OCI-M2 (cell line): Measurements from ENCODE around the gene LTBP2.
"Not testable (repeated sequence)": the region's sequence is repeated elsewhere in the genome, so short reads cannot be mapped to it uniquely, and the experiment has no call there.

Source experiments
- DNase-seq: peaks from one replicate; lab custom pipeline; 2025; ENCODE audit not compliant: unreplicated experiment; lab: John Stamatoyannopoulos, UW

The LTBP2 gene

DNA sequence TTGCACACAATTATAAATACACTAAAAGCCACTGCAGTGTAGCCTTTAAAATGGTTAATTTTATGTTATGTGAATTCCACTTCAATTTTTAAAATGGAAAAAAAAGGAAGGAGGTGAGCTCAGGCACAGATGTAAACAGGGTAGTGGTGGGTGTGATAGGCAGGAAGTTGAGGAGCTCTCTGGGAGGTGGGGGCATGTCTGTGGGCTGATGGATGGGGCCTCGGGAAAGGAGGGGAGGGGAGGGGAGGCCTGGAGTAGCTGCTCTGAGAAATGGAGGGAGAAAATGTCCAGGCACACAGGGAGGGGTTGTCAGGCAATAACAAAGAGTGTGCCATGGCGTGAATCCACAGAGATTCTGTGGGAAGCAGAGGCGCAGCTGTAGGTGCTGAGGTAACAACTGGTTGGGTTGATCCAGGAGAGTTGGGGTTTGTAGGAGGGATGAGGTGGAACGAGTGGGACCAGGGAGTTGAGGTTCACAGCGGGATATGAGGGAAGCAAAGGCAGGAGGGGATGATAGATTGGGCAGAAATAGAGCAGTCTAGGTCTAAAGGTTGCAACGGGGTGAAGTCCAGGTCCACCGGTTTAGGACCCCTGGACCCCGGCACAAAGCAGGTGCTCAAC, 57.2 kb downstream of the LTBP2 start:
- no peak for DNase-seq

DNA sequence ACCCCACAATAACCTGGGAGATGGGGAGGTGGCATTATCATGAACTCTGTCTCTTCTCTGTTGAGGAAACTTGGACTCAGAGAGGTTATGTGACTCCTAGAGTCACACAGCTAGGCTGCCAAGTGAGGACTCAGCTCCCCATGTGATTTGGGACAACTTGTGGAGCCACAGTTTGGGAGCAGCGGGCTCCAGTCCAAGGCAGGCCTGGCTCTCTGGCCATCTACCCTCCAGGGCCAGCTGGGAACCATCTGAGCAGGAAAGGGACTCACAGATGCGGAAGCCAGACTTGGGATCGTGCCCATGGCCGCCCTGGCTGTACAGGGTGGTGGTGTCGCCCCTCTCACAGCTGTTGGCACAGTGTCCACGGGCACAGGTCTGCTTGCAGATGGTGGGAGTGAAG, 59.4 kb downstream of the LTBP2 start:
- DNase-seq = no peak

DNA sequence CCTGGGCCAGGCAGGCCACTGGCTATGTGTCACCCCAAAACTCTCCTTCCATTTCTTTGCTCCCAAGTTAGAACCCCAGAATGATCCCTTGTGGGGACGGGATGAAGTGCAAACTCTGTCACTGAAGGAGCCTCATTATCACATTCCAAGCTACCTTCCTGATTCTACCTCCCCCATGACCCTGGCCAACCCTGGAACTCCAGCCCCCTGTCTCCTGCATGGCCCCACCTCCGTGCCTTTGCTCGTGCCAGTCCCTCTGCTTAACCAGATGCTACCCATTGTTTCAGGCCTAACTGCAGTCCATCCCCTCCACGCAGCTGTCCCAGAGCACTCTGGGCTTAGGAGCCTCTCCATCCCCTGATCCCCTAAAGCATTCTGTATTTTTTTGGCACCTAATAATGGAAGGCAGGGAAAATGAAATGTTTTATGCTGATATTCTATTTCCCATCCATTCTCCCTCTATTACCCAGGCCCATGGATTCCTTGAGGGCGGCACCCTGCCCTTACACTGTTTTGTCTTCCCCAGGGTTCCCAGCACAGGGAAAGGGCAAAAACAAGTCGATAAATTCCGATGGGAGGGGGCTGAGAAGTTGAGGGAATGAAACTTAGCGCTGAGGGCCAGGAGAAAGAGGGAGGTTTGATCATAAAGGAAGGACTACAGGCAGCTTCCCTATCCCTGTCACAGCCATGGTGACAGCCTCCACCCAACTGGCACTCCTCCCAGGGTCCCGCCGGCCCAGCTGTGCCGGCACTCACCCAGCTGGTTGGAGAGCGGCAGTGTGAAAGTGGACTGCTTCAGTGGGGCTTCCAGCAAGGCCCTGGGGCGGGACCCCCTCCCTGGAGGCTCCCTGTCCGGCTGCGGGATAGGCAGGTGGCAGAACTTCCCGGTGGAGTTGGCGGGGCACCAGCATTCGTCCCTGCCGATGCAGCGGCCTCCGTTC, 60.3 kb downstream of the LTBP2 start:
- no peak for DNase-seq

DNA sequence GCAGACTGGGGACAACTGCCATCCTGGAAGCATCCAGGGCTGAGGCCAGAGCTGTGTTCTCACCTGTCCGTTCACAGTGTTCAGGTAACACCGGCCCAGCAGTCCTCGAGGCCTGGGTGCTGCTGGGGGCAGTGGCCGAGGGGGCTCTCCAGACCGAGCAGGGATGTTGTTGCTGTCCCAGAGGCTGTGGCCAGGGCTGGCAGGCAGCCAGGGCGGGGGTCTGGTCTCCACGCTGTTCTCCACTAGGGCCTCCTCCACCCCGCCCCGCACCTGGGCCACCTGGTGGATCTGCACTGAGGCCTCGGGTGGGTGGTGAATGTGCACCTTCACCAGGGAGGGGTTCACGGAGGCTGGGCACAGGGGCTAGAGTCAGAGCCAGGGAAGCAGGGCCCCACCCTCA, 61.0 kb downstream of the LTBP2 start:
- DNase-seq = no peak

DNA sequence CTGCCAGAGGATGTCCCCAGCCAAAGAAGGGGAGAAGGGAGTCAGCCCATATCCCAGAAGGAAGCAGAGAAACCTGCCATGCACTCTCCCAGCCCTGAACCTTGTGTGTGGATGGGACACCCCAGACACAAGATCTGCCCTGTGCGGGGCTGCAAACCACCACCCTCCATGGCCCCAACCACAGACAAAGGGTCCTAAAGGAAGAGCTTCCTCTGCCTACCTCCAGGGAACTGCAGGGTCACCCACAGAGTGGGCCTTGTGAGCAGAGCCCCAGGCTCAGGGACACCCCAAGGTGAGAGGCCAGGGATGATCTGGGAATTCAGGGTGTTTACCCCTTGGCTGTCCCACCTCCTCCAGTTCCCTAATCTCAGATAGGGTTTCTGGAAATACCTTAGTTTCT, 62.0 kb downstream of the LTBP2 start:
- DNase-seq = no peak

DNA sequence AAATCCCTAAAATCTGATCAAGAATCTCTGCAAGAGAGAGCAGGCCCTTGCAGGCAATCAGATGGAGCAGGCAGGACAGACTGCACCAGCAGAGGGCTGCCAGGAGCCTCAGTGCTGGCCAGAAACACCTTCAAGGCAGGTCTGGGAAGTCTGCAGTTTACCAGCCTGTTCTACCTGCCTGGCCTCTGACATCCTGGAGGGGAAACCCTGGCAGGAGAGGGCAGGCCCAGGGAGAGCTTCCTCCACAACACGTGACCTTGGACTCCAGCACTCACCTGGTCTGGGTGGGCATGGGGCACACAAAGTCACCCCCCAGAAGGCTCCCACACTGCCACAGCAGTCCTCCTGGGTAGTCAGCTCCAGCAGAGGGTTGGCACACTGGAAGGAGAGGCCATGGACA, 62.4 kb downstream of the LTBP2 start:
- no peak for DNase-seq

DNA sequence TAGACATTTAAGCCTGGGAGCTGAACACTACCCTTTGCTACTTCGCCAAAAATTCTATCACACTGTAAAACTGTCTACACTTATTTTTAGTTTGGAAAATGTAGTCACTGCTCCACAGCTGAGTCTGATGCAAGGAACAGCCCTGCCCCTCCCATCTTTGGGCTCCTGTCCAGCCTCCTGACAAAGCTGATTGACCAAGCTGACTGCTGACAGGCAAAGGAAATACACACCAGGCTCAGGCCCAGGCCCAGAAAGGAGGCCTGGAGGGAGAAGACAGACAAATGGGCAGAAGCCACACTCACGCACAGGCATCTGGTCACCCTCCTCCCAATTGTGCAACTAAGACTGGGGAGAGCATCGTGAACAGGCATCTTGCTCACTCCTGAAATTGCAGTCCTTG, 63.2 kb downstream of the LTBP2 start:
- DNase-seq = no peak

DNA sequence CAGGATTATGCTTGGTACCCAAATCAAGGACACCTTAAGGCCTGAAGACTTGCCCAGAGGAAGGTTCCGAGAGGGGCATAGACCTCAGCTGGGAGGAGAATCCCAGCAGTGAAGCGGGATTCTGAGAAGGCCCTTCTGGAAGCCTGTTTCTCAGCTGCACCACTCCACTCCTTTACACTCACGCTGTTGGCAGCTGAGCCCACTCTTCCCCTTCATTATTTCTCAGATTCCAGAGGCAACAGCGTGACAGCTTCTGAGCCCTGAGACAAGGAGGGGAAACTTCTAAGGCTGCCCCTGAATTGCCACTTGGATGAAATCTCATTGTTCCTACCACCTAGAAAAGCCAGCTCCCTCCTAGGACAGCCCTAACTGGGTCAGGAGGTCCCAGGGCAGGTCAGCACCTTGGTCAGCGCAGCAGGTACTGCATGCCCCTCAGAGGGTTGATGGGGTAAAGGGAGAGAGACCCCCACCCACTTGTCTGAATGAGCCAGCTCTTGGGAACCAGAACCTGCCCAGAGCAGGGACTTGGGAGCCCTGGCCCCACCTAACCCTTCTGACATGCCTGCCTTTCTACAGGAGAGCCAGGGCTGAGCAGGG, 64.6 kb downstream of the LTBP2 start:
- DNase-seq = no peak

DNA sequence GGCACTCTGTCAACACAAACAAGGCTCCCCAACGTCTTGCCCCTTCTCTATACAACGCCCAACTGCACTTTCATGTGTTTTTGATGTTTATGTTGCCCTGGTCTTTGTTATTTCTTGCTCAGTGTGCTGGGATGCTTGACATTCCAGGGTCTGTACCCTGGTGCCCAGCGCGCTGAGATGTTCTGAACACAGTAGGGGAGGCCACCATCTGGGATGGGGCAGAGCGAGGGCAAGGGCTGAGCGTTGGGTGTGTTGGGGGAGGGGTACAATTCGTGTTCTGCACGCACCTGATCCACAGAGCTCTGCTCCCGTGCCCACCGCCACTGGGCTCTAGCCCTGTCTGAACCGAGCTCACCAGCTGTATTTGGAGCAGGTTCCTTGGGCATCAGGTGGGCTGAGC, 65.6 kb downstream of the LTBP2 start:
- no peak for DNase-seq

DNA sequence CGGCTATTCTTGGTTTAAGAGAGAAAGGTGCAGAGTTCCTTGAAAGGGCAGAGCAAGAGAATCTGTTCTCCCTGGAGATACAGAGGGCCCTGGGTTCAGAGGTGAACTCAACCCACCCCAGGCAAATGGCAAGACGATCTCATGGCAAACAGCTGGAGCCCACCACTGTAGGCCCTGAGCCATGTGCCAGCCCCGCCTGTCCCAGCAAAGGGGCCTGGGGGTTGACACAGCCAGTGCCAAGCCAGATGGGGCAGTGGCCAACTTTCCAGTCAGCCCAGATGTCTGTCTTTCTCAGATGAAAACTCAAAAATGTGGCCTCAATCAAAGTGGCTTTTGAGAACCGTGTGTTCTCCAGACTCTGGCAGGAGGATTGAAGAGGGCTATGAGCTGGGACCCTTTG, 66.7 kb downstream of the LTBP2 start:
- DNase-seq = no peak

DNA sequence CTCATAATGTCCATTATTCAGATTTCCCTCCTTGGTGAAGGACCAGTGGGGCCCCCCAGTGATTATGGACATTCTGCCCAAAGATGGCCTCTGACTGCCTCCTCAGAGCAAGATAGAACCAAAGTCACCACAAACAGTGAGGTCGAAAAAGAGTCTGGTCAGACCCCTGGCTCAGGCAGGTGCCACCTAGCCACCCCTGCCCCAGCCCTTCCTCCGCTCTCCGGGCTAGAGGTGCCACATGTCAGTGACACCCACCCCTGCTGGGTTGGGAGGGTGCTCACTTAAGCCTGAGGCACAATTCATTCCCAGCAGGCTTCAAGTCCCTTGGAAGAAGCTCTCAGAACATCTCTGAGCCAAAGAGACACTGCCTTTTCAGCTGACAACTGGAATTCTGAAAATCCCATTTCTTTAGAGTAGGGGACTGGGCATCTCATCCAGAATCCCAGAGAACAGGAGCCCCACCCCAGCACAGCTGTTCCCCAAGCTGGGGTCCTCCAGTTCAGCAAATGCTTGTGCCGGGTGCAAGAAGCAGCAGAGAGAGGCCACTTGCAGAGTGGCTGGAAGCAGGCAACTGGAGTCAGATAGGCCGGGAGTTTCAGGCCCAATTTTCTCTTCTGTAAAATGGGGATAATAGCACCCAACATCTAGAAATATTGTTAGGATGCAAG, 68.1 kb downstream of the LTBP2 start:
- no peak for DNase-seq

DNA sequence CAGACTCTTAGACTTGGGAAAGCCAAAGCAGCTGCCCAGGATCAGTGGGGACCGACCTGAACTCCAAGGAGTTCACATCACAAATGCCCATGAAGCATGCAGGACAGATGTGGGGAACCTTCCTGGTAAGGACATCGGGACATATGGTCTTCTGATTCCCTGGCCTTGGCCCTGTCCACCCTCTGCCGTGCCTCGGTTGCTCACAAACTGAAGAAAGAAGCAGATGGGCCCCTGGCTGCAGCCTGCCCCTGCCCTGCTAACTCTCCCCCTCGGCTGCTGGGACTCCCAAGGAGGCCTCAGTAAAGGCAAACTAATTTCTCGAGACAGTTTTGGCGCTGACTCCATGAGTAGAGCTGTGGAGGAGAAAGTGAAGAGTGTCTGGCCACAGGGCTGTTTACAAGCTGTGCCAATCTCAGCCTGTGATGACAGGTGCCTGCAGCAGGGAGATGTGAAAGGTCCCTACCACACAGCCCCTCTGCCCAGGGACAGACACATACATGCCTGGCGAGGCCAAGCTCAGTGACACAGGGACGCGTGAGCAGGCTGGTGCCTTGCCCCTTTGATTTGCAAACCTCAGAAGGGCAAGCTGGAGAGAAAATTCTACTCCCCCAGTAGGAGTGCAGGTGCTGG, 69.9 kb downstream of the LTBP2 start:
- DNase-seq = no peak

DNA sequence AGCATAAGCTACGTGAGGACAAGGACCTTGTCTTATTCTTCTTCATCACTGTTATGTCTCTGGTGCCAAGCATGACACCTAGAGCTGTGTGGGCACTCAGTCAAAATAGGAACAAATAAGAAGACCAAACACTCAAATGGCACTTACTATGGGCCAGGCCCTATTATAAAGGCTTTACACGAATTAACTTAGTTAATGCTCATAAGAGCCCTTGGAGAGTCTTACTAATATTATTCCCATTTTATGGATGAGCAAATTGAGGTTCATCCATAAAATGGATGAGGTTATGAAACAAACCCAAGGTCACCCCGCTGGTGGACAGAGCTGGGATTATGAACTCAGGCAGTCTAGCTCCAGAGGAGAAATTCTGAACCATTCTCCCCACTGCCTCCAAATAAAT, 70.8 kb downstream of the LTBP2 start:
- DNase-seq = no peak

DNA sequence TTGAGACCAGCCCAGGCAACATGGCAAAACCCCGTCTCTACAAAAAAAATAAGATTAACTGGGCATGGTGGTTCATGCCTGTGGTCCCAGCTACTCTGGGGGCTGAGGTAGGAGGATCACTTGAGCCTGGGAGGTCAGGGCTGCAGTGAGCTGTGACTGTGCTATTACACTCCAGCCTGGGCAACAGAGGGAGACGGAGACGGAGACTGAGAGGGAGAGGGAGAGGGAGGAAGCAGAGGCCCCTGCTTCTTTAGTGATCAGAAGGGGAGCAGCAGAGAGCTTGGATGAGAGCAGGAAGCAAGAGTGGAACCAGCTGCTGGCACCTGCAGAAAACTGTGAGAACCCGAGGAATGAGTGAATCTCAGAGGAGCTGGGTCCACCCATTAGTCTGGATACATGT, 72.5 kb downstream of the LTBP2 start:
- no peak for DNase-seq

DNA sequence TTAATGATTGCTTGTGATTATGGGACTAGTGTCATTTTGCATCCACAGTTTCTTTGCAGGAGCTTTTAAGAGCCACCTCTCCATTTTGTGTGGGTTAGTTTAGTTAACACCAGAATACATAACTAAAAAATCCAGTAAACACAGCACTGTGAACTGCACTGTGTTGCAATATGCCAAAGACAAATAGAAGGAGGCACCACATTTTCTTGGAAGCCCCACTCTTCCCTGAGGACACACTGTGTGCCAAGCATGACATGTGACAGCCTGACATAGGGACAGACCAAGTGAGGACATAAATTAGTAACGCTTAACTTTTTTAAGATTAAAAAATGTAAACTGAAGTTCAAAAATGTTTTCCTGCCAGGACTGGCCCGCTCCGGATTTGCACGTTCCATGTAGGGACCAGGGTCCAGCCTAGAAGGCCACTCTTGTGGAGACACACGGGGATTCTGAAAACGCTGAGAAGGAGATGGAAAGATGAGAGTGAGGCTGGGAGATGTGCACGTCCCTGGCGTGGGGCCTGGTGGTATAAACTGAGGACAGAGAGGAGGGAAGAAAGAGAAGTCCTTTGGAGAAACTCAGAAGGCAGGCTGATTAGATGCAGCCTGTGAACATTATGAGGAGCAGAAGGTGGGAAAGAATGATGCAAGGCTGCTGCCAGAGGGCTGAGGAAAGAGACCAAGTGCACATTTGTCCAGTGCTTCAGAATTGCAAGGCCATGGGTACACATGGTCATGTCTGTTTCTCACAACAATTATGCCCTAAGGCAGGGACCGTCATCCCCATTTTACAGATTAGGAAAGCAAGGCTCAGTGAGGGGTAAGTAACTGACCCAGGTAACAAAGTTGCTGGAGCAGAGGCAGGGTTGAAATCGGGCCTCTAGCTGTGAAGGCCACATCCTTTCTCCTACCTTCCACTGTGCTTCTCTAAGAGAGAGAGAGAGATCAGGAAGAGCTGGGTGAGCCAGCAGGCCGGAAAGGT, 73.3 kb downstream of the LTBP2 start:
- no peak for DNase-seq

DNA sequence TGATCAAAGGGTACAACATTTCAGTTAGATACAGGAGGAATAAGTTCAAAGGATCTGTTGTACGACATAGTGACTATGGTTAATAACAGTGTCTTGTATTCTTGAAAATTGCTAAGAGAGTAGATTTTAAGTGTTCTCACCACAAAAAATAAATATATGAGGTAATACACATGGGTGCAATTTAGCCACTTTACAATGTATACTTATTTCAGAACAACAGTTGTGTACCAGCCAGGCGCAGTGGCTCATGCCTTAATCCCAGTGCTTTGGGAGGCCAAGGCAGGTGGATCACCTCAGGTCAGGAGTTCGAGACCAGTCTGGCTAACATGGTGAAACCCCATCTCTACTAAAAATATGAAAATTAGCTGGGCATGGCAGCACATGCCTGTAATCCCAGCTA, 75.7 kb downstream of the LTBP2 start:
- not testable (repeated sequence) for DNase-seq

DNA sequence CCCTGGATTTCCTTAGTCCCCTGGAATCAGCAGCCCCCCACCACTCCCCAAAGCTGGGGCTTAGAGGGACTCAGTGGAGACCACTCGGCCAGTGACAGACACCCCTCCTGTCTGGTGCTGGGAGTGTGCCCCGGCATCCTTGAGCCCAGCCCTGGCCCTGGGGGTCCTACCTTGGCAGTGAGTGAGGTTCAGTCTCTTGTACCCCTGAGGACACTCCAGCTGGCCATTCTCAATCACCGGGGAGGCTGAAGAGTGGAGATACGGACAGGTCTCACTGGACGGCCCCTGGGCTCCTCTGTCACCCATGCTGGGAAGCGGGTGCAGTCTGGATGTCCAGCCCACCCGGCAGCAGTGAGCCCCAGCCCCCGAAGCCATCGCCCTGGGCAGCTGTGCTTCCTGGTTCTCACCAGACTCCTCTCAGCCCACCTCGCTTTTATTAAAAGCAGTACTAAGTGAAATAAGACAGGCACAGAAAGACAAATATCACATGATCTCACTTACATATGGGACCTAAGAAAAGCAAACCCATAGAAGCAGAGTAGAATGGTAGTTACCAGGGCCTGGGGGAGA, 76.2 kb downstream of the LTBP2 start:
- no peak for DNase-seq

DNA sequence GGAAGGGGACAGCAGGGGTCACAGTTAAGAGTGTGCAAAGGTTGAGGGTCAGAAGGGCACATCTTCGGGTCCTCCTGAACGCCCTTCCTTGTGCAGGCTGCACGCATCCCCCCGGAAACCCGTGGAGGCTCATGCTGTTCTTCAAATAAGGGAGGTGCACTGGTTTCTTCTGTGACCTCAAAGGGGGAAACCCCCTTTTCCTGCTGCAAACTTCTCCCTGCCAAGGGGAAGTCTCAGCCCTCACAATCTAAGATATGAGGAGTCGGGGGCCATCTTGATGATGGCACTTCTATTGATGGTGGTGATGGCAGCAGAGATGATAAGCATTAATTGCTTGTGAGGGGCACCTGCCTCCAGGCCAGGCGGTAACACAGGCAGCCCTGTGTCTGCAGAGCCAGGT, 78.5 kb downstream of the LTBP2 start:
- no peak for DNase-seq

DNA sequence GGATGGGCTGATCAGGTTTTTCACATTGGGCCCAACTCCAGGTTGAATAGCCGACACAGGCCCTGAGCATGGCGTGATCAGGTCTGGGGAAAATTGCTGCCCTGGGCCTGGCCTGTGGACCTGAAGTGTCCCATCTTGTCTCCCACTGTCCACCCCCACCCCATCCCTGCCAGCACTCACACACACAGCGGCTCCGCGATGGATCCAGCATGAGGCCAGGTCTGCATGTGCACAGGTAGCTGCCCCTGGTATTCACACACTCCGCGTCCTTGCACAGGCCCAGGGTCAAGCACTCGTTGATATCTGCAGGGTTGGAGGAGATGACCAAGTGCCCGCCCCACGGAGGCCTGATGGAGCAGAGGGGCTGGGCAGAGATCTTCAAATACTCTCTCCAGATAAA, 79.8 kb downstream of the LTBP2 start:
- no peak for DNase-seq

DNA sequence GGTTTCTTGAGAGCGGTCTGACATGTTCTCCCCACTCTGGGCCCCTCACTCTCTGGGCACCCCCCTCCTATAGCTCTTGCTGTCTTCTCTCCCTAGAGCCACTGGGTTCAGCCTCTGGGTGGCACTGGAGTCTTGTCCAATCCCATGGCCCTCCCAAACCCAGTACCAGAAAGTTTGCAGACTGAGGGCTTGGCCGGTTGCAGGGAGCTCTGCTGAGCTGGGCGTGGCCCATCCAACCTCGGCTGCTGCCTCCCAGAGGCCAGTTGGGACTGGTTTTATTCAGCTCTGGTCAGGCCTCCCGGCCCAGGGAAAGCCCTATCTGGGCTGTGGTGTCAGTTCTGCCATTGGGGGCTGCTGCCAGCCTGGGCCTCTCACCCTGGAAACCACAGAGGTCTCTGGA, 80.6 kb downstream of the LTBP2 start:
- no peak for DNase-seq
